ENCODE data around the gene PIPOX.

Gene PIPOX

GRCh38 chr17:29049541-29050145, 6.7 kb downstream of the PIPOX start:
- DNase-seq: no peak

GRCh38 chr17:29050176-29050575, 7.2 kb downstream of the PIPOX start:
- no peak for DNase-seq

DNA sequence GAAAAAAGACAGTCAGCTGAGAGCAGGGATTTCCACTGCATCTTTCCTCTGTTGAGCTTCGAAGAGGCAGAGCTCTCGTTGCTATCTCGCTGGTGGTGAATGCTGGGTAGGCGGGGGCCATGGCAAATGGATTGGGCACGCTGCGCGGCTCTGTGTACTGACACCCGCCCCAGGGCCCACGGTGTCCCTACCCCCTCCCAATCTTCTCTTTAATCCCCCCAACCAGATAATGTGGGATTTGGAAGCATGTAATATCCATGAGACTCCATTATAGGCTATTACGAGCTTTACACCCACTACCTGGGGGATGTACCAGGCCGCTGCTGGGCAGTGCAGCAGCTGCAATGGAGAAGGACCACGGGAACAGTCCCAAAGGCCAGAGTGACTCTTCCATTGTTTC, 8.3 kb downstream of the PIPOX start:
- DNase-seq: no peak

GRCh38 chr17:29051731-29052130, 8.8 kb downstream of the PIPOX start:
- DNase-seq: no peak

DNA sequence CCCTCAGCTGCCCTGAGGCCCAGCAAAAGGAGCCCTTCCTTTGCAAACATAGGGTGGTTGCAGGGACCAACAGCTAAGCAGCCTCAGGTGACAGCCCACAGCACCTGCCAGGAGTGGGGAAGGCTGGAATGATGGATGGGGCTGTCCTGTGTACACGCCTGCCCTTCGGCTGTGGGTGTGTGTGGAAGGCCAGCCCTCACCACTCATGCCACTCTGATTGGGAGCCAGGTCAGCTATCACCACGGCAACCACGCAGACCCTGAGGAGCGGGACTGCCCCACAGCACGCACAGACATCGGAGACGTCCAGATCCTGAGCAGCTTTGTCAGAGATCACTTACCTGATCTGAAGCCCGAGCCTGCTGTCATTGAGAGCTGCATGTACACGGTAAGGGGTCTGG, 11.9 kb downstream of the PIPOX start:
- DNase-seq: no peak

DNA sequence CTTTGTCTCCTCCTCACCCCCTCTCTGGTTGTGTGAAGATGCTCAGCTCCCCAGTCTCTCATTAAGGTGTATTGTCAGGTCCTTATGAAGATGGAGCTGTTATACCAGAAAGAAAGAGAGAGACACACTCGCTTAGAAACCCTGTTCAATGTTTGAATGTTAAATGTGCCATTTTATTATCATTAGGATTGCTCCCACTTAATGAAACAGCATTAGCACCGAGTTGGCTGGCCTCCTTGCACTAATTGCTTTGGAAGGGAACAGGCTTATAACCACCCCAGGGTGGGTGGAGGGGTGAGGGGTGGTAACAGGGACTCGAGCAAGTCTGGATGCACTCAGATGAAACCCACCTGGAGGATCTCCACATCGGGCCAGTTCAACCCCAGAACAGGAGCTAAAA, 14.4 kb downstream of the PIPOX start:
- no peak for DNase-seq

- DNase-seq: no peak
Observed at GRCh38 chr17:29058391-29058790, 15.4 kb downstream of the PIPOX start.

- DNase-seq: no peak
Observed at GRCh38 chr17:29059281-29059680, 16.3 kb downstream of the PIPOX start.

GRCh38 chr17:29060475-29060874, 17.5 kb downstream of the PIPOX start:
- DNase-seq: no peak

DNA sequence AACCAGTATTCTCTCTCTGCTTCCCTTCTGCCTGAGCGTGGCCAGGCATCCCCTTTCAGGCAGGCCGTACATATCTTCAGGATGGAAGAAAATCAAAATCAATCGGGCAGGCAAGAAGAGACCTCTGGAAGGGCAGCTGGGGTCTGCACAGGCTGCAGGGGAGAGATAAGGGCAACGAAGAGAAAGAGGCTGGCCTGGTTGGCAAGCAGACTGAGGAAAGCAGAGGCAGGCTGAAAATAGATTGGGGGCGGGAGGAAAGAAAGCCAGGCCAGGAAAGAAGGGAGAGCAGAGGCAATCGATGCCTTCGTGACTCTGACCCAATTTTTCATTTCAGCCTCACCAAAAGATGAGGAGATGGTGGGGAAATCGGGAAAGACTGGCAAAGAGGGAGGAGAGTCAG, 18.1 kb downstream of the PIPOX start:
- no peak for DNase-seq

DNA sequence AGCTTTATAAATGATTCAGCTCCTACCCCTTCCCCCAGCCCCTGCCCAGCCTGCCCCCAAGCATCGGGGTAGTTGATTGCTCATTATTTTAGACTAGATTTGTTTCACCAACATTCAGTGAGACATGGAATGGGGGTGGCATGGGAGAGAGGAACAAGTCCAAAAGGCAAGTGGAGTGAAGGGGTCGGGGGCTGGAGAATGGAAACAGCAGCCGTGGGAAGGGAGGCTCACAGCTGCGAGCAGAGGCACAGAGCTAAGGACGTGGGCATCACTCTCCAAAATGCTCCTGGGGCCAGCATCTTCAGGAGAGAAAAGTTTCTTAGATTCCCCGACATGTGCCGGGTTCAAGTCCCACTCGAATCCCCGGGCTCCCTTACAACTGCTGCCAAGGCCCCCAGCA, 19.3 kb downstream of the PIPOX start:
- DNase-seq: no peak

DNA sequence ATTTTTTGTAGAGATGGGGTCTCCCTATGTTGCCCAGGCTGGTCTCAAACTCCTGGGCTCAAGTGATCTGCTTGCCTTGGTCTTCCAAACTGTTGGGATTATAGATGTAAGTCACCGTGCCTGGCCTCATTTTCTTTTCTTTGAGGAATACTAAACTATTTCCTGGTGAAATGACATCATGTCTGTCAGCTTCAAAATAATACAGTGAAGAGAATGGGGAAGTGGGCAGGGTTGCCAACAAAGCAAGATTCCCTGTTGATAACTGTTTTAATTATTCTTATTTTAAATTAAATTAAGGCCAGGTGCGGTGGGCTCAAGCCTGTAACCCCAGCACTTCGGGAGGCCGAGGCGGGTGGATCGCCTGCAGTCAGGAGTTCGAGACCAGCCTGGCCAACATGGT, 21.1 kb downstream of the PIPOX start:
- peak; percentile 38 to 51 for DNase-seq

- DNase-seq: no peak
Observed at GRCh38 chr17:29066047-29066446, 23.1 kb downstream of the PIPOX start.

- DNase-seq: no peak
Observed at GRCh38 chr17:29066606-29067005, 23.7 kb downstream of the PIPOX start.

GRCh38 chr17:29068818-29069217, 25.9 kb downstream of the PIPOX start:
- no peak for DNase-seq

DNA sequence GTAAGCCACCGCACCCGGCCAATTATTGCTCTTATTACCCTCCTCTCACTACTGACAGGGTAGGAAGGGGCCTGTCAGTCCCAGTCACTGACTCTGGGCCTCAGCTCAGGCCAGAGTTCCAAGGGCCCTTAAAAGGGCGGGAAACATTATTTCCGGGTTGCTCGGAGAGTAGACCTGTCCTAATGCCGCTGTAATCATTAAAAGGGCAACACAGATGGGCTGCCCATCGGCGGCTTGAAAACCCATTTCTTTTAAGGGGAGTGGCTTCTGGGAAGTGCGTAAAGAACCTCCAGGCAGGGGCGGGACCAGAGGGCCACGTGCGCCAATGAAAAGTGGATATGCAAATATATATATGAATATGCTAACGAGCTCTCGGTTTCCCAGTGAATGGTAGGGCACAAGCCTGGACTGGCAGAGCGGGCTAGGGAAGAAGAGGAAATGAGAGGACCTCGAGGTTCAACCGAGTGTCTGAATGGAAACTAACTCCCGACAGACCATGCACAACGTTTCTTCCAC, 26.6 kb downstream of the PIPOX start:
- no peak for DNase-seq

GRCh38 chr17:29070308-29070707, 27.4 kb downstream of the PIPOX start:
- DNase-seq: no peak

- no peak for DNase-seq
Observed at GRCh38 chr17:29070781-29071180, 27.8 kb downstream of the PIPOX start.

- no peak for DNase-seq
Observed at GRCh38 chr17:29071303-29071702, 28.4 kb downstream of the PIPOX start.

DNA sequence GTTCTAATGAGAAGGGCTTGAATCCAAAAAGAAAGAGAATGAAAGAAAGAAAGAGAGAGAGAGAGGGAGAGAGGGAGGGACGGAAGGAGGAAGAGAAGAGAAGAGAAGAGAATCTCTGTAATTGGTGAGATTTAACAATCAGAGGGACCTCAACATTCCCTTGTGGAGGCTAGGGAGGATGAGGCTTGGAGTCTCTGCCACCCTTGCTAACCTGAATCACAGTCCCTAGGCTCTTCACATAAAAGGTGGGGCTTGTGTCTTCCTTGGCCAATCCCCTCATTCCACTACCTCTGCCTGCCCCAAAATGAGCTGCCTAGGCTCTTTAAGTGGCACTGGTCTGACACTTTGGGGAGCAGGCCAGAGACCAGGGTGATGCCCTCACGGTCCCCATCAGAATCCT, 30.1 kb downstream of the PIPOX start:
- no peak for DNase-seq

- DNase-seq: no peak
Observed at GRCh38 chr17:29073520-29073919, 30.6 kb downstream of the PIPOX start.

GRCh38 chr17:29074488-29074887, 31.5 kb downstream of the PIPOX start:
- no peak for DNase-seq

DNA sequence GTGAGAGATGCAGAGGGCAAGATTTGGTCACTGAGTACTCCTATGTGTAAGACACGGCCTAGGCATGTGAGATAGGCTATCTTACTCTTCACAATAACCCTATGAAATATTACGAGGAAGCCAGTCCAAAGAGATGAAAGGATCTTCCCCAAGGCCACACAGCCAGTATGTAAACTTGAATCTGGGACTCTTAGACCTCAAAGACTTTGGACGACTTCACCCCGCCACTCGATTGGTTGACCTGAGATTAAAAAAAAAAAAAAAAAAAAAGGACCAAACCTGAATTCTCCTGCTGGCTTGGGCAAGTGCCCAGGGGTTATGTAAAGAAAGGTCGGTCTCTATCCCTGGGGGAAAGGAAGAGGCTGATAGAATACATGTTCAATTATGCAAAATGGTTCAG, 33.1 kb downstream of the PIPOX start:
- DNase-seq: no peak

- DNase-seq: no peak
Observed at GRCh38 chr17:29076722-29077121, 33.8 kb downstream of the PIPOX start.

GRCh38 chr17:29077320-29077719, 34.4 kb downstream of the PIPOX start:
- no peak for DNase-seq

All from inflammatory macrophage treated with lipopolysaccharide for 1 hour (primary cell).